ENCODE results near the gene NAB2. TPM values are rescaled to one million over a fixed set of nuclear protein-coding genes. Genes with fewer than 3 reads are reported as not detected.
A peak's percentile ranks its signal among the peaks of the same experiment; 100 is the strongest.

The NAB2 gene
- total and polyA plus RNA-seq, 9 of the 15 experiments (the other 6 are each of a cell fraction or from before 2014, with no cell fraction given) = 0.45 to 40.9 (median 20.4) TPM

- TF ChIP-seq RNF219 (CRISPR knock-in tag; IDR thresholded peaks at IDR 0.05) = no peak
Measured at GRCh38 chr12:57098546-57098945, 9.6 kb downstream of the NAB2 start (continued).

GRCh38 chr12:57099047-57099714 lies 10.3 kb downstream of the NAB2 start:
- FAIRE-seq (no peak), ATAC-seq (no peak), DNase-seq (ENCODE audit: extremely low read depth in 1 of 4, low spot score in 3 of 4) (no peak)
- POLR2A ChIA-PET = interaction anchor here (1.1 to 5.1 kb wide), 4 partner anchors 9 to 30 kb away, joined by 3 to 32 read pairs (median 4); partner anchors contain the start of gene STAT6
- Histone ChIP-seq H3K9me1 (ENCODE audit: control insufficient read depth, insufficient read depth, low read length) (no peaks in the 10 kb centered on the region), H4K20me1 (replicated peaks; ENCODE audit: control insufficient read depth, insufficient read depth, low read length) (no peaks in the 10 kb centered on the region), H3K4me2 (ENCODE audit: insufficient read depth, low read length) (no peak overlapping the region), H3K27me3 (ENCODE audit: control insufficient read depth in 2 of 2, insufficient read depth in 2 of 2, low read length in 2 of 2) (no peaks in the 10 kb centered on the region; a peak in 1 of 5 replicates), H3K27ac (ENCODE audit: extremely low read depth, low read depth, low read length) (no peak overlapping the region), H3K79me2 (ENCODE audit: control insufficient read depth, insufficient read depth, low read length) (peaks cover 3% of the 10 kb centered on the region; the same call in 2 of the 3 replicates), H3K9ac (ENCODE audit: insufficient read depth in 1 of 2, low read depth in 2 of 2, low read length in 2 of 2) (peak overlapping the region in 1 of 2 experiments; percentile 19; a peak in 1 of 4 replicates), H3K9me3 (replicated peaks; ENCODE audit: control insufficient read depth, insufficient read depth, low read depth, low read length) (no peaks in the 10 kb centered on the region), H3K36me3 (ENCODE audit: control insufficient read depth, insufficient read depth, low read length) (peaks cover 56% of the 10 kb centered on the region), H3K4me1 (replicated peaks in 1 of 2; ENCODE audit: control insufficient read depth in 2 of 2, insufficient read depth in 2 of 2, low read length in 2 of 2) (peaks cover 43 to 65% of the 10 kb centered on the region in 2 experiments), H2AFZ (ENCODE audit: low read depth, low read length) (no peak overlapping the region), H3K4me3 (no peak overlapping the region)
- BruUV-seq (replicated peaks) = no TSS peak
- CTCF ChIA-PET (ENCODE audit: low intra/inter-chr PET ratio) = no interaction called here
- intact Hi-C loops (cut with micrococcal nuclease) (no loop called here), in situ Hi-C loops (cut with MboI) (no loop called here)
- WGBS (ENCODE audit: insufficient coverage, low coverage, missing lambda C conversion rate) = 75% methylated on average over 10 of the region's 11 CpGs
- no peak for TF ChIP-seq FOXA3 (CRISPR knock-in tag; conservative IDR thresholded peaks at IDR 0.05 in 1 of 2, IDR thresholded peaks at IDR 0.05 in 1 of 2)
- no peak for TF ChIP-seq ZNF511 (CRISPR knock-in tag; IDR thresholded peaks at IDR 0.05)
- TF ChIP-seq NFE2L1 (tag; IDR thresholded peaks at IDR 0.05; ENCODE audit: borderline replicate concordance, low read depth) = no peak
- TF ChIP-seq ZNF224 (CRISPR knock-in tag; IDR thresholded peaks at IDR 0.05) = no peak
- no peak for TF ChIP-seq TAL1 (IDR thresholded peaks at IDR 0.05)
- no peak for TF ChIP-seq YY1 (IDR thresholded peaks at IDR 0.05; ENCODE audit: borderline replicate concordance in 1 of 3, control insufficient read depth in 1 of 3, extremely low read depth in 1 of 3, insufficient read depth in 3 of 3, insufficient read length in 1 of 3, insufficient replicate concordance in 2 of 3, low read depth in 1 of 3, low read length in 2 of 3)
- no peak for TF ChIP-seq ARID3A (IDR thresholded peaks at IDR 0.05; ENCODE audit: borderline replicate concordance, low read depth, low read length)
- TF ChIP-seq E2F8 (IDR thresholded peaks at IDR 0.05; ENCODE audit: low read depth, partially characterized antibody) = no peak
- no peak for TF ChIP-seq CAMTA2 (CRISPR knock-in tag; conservative IDR thresholded peaks at IDR 0.05)
- no peak for TF ChIP-seq GABPB2 (CRISPR knock-in tag; conservative IDR thresholded peaks at IDR 0.05)

Data from K562 (cell line).